ENCODE measurements around the gene TSBP1. TPM values are rescaled to one million over a fixed set of nuclear protein-coding genes. Genes with fewer than 3 reads are reported as not detected.
A peak's percentile ranks its signal among the peaks of the same experiment; 100 is the strongest.

TSBP1 gene
- total and polyA plus RNA-seq, 7 donors: not detected

GRCh38 chr6:32249262-32249661, 122.4 kb downstream of the TSBP1 start:
- H3K27ac ChIP-seq: no peak overlapping the region
- 90 to 93% (median 92%) methylated on average over 2 of the region's 2 CpGs for WGBS, 3 donors
- no peak for ATAC-seq

GRCh38 chr6:32247401-32247800, 124.3 kb downstream of the TSBP1 start:
- no peak for ATAC-seq
- no peak for DNase-seq

More at GRCh38 chr6:32249262-32249661, 122.4 kb downstream of the TSBP1 start:
- Histone ChIP-seq H3K36me3 (ENCODE audit: insufficient read depth in 1 of 2, low read depth in 1 of 2) (no peaks in the 10 kb centered on the region), H3K9me3 (no peaks in the 10 kb centered on the region), H3K4me1 (peaks cover 3% of the 10 kb centered on the region), H3K27me3 (ENCODE audit: insufficient read depth in 3 of 3, low read length in 2 of 3) (no peaks in the 10 kb centered on the region), H3K4me3 (no peak overlapping the region)
- TF ChIP-seq CTCF (IDR thresholded peaks at IDR 0.05): no peak
- no peak for DNase-seq
- intact Hi-C loops (cut with DNase I): loop anchor here (5.0 kb wide), 2 partner anchors 453 to 548 kb away; no protein-coding TSS in a partner anchor

GRCh38 chr6:32244946-32245398, 126.7 kb downstream of the TSBP1 start:
- peak; percentile 85 to 89 for DNase-seq
- 0% methylated on average over 14 of the region's 14 CpGs for WGBS, 3 donors
- intact Hi-C loops (cut with DNase I): loop anchor here (5.0 kb wide), 3 partner anchors 167 to 552 kb away; no protein-coding TSS in a partner anchor
- peak overlapping the region; percentile 51 for H3K27ac ChIP-seq
- H3K36me3 ChIP-seq (ENCODE audit: insufficient read depth in 1 of 2, low read depth in 1 of 2): no peaks in the 10 kb centered on the region
- H3K4me3 ChIP-seq: peak overlapping the region; percentile 27
- H3K9me3 ChIP-seq: no peaks in the 10 kb centered on the region
- H3K4me1 ChIP-seq: peaks cover 4% of the 10 kb centered on the region
- TF ChIP-seq CTCF (IDR thresholded peaks at IDR 0.05): peak; percentile 92
- H3K27me3 ChIP-seq (ENCODE audit: insufficient read depth in 3 of 3, low read length in 2 of 3): no peaks in the 10 kb centered on the region
- peak; percentile 73 to 93 (median 86) for ATAC-seq

More at GRCh38 chr6:32247401-32247800, 124.3 kb downstream of the TSBP1 start:
- 41 to 66% (median 42%) methylated on average over 2 of the region's 2 CpGs for WGBS, 3 donors
- H3K4me3 ChIP-seq: no peak overlapping the region
- intact Hi-C loops (cut with DNase I): loop anchor here (5.0 kb wide), 2 partner anchors 455 to 550 kb away; no protein-coding TSS in a partner anchor
- no peaks in the 10 kb centered on the region for H3K9me3 ChIP-seq
- H3K36me3 ChIP-seq (ENCODE audit: insufficient read depth in 1 of 2, low read depth in 1 of 2): no peaks in the 10 kb centered on the region
- H3K27me3 ChIP-seq (ENCODE audit: insufficient read depth in 3 of 3, low read length in 2 of 3): no peaks in the 10 kb centered on the region
- no peak overlapping the region for H3K27ac ChIP-seq
- peaks cover 4% of the 10 kb centered on the region for H3K4me1 ChIP-seq
- TF ChIP-seq CTCF (IDR thresholded peaks at IDR 0.05): no peak

- Histone ChIP-seq H3K27ac (no peak overlapping the region), H3K36me3 (ENCODE audit: insufficient read depth in 1 of 2, low read depth in 1 of 2) (no peaks in the 10 kb centered on the region), H3K9me3 (no peaks in the 10 kb centered on the region), H3K27me3 (ENCODE audit: insufficient read depth in 3 of 3, low read length in 2 of 3) (no peaks in the 10 kb centered on the region), H3K4me1 (peaks cover 4% of the 10 kb centered on the region), H3K4me3 (peak overlapping the region; percentile 27)
- TF ChIP-seq CTCF (IDR thresholded peaks at IDR 0.05): no peak
- DNase-seq (peak; percentile 41 to 62), ATAC-seq (peak in 3 of 4 donors; percentile 70 to 85 (median 73))
- intact Hi-C loops (cut with DNase I): loop anchor here in 1 of 2 donors (5.0 kb wide), 1 partner anchor 168 kb away; no protein-coding TSS in a partner anchor
- WGBS, 3 donors: 18 to 27% (median 21%) methylated on average over 4 of the region's 4 CpGs
Observed at GRCh38 chr6:32244270-32244669, 127.4 kb downstream of the TSBP1 start.

Other genes starting within 250 kb of the TSBP1 start
- gene ATF6B, start 243.7 kb downstream of the TSBP1 start, total RNA-seq: 10 to 100 TPM; 17.2 to 23.8 (median 19.9) TPM
- gene ATF6B, start 243.7 kb downstream of the TSBP1 start, polyA plus RNA-seq: 10 to 100 TPM; 13.0 to 35.2 (median 15.1) TPM
- 1 to 10 TPM; 2.1 to 4.3 (median 4.1) TPM for gene FKBPL, start 241.6 kb downstream of the TSBP1 start, total RNA-seq
- gene FKBPL, start 241.6 kb downstream of the TSBP1 start, polyA plus RNA-seq: 10 to 100 TPM in 1 of 3 donors, 1 to 10 TPM in 2; 8.2 to 12.2 (median 9.9) TPM
- gene PRRT1, start 220.0 kb downstream of the TSBP1 start, total RNA-seq: under 1 TPM; 0.08 to 0.51 (median 0.16) TPM
- under 1 TPM; 0.22 to 0.28 (median 0.26) TPM for gene PRRT1, start 220.0 kb downstream of the TSBP1 start, polyA plus RNA-seq
- gene PPT2, start 217.8 kb downstream of the TSBP1 start, total RNA-seq: 10 to 100 TPM; 11.3 to 15.1 (median 14.0) TPM
- 10 to 100 TPM; 12.5 to 28.3 (median 18.0) TPM for gene PPT2, start 217.8 kb downstream of the TSBP1 start, polyA plus RNA-seq
- gene EGFL8, start 207.3 kb downstream of the TSBP1 start, total RNA-seq: 1 to 10 TPM; 2.0 to 7.0 (median 3.7) TPM
- 1 to 10 TPM; 2.1 to 4.0 (median 3.6) TPM for gene EGFL8, start 207.3 kb downstream of the TSBP1 start, polyA plus RNA-seq
- 10 to 100 TPM; 36.8 to 59.8 (median 47.7) TPM for gene AGPAT1, start 195.8 kb downstream of the TSBP1 start, total RNA-seq
- gene AGPAT1, start 195.8 kb downstream of the TSBP1 start, polyA plus RNA-seq: 10 to 100 TPM; 35.0 to 77.8 (median 38.0) TPM
- 10 to 100 TPM; 52.0 to 91.1 (median 57.0) TPM for gene RNF5, start 193.5 kb downstream of the TSBP1 start, total RNA-seq
- 100 to 1,000 TPM; 110 to 122 (median 113) TPM for gene RNF5, start 193.5 kb downstream of the TSBP1 start, polyA plus RNA-seq
- 1 to 10 TPM in 3 of 4 donors, under 1 TPM in 1; 0.85 to 2.0 (median 1.4) TPM for gene AGER, start 187.7 kb downstream of the TSBP1 start, total RNA-seq
- 1 to 10 TPM in 1 of 3 donors, under 1 TPM in 2; 0.79 to 1.7 (median 0.91) TPM for gene AGER, start 187.7 kb downstream of the TSBP1 start, polyA plus RNA-seq
- gene PBX2, start 181.7 kb downstream of the TSBP1 start, total RNA-seq: 10 to 100 TPM; 36.1 to 46.7 (median 37.5) TPM
- 10 to 100 TPM; 20.4 to 27.4 (median 22.1) TPM for gene PBX2, start 181.7 kb downstream of the TSBP1 start, polyA plus RNA-seq
- 1 to 10 TPM; 1.7 to 5.1 (median 3.5) TPM for gene GPSM3, start 179.3 kb downstream of the TSBP1 start, total RNA-seq
- gene GPSM3, start 179.3 kb downstream of the TSBP1 start, polyA plus RNA-seq: 1 to 10 TPM; 1.5 to 2.7 (median 2.6) TPM
- 10 to 100 TPM; 11.3 to 16.6 (median 13.7) TPM for gene NOTCH4, start 147.8 kb downstream of the TSBP1 start, total RNA-seq
- 10 to 100 TPM in 2 of 3 donors, 1 to 10 TPM in 1; 9.7 to 19.5 (median 10.4) TPM for gene NOTCH4, start 147.8 kb downstream of the TSBP1 start, polyA plus RNA-seq
- gene BTNL2, start 35.3 kb upstream of the TSBP1 start, total RNA-seq: not detected
- gene BTNL2, start 35.3 kb upstream of the TSBP1 start, polyA plus RNA-seq: not detected
- 10 to 100 TPM; 19.9 to 90.0 (median 61.9) TPM for gene HLA-DRA, start 68.0 kb upstream of the TSBP1 start, total RNA-seq
- 10 to 100 TPM; 32.0 to 43.0 (median 35.3) TPM for gene HLA-DRA, start 68.0 kb upstream of the TSBP1 start, polyA plus RNA-seq
- 10 to 100 TPM in 3 of 4 donors, 1 to 10 TPM in 1; 6.5 to 23.9 (median 12.5) TPM for gene HLA-DRB5, start 158.4 kb upstream of the TSBP1 start, total RNA-seq
- gene HLA-DRB5, start 158.4 kb upstream of the TSBP1 start, polyA plus RNA-seq: 1 to 10 TPM in 1 of 3 donors, under 1 TPM in 2; 0.21 to 1.2 (median 0.25) TPM
- gene HLA-DRB1, start 217.9 kb upstream of the TSBP1 start, total RNA-seq: 10 to 100 TPM; 16.9 to 49.4 (median 29.8) TPM
- 10 to 100 TPM; 13.2 to 32.6 (median 20.5) TPM for gene HLA-DRB1, start 217.9 kb upstream of the TSBP1 start, polyA plus RNA-seq

Data from psoas muscle (tissue), 8 donors.